CD4-positive, alpha-beta T cell (primary cell): ENCODE data around the gene IL22RA2. TPM values are rescaled to one million over a fixed set of nuclear protein-coding genes. Genes with fewer than 3 reads are reported as not detected.

Source experiments
- ATAC-seq: fragments of 200-7000 bp; cut with Tn5 transposase; one replicate; pipeline ENCODE4 v1.10.0; 2022; ENCODE audit warnings: mild to moderate bottlenecking; ENCODE audit not compliant: poor library complexity
- CTCF ChIA-PET: fragments of 350-600 bp; sonication (Branson Sonifier 250); formaldehyde crosslinking; loops from one replicate; lab custom pipeline; 2021; ENCODE audit warnings: antibody characterized with exemption, inconsistent platforms; lab: Charles Lee
- POLR2A ChIA-PET: fragments of 350-600 bp; sonication (Branson Sonifier 250); formaldehyde crosslinking; loops from one replicate; lab custom pipeline; 2021; ENCODE audit warnings: antibody characterized with exemption, inconsistent platforms; lab: Charles Lee
- DNase-seq, 14 experiments: peaks; one replicate each; pipeline ENCODE4 v3.0.0-alpha.2; 2013 to 2020; ENCODE audit warnings: mixed read lengths in 2 of 14
- H3K27ac ChIP-seq, 2 donors: one replicate each; pipeline versions ENCODE4 v1.5.1 to v1.7.0; 2013; ENCODE audit warnings: low read length in 2 of 2, low read depth in 1 of 2, mild to moderate bottlenecking in 1 of 2
- H3K27me3 ChIP-seq, 2 experiments: 1 replicate in 1 of 2; 2 replicates in 1 of 2; pipeline versions ENCODE4 v1.6.1 to v1.7.0; 2013; ENCODE audit warnings: low read length in 2 of 2, control low read depth in 1 of 2, mild to moderate bottlenecking in 1 of 2, moderate library complexity in 1 of 2; ENCODE audit not compliant: insufficient read depth in 2 of 2, control insufficient read depth in 1 of 2
- H3K36me3 ChIP-seq: one replicate; pipeline ENCODE4 v1.6.1; 2013; ENCODE audit warnings: low read length, control low read depth; ENCODE audit not compliant: insufficient read depth
- H3K4me1 ChIP-seq: one replicate; pipeline ENCODE4 v1.6.1; 2013; ENCODE audit warnings: low read length, control low read depth; ENCODE audit not compliant: insufficient read depth
- H3K4me3 ChIP-seq: one replicate; pipeline ENCODE4 v1.5.1; 2013; ENCODE audit warnings: mild to moderate bottlenecking, low read length, moderate library complexity
- H3K9me3 ChIP-seq, 2 experiments: 1 replicate in 1 of 2; 2 replicates in 1 of 2; pipeline versions ENCODE4 v1.6.1 to v1.7.0; 2013; ENCODE audit warnings: low read length in 2 of 2, mild to moderate bottlenecking in 2 of 2, control low read depth in 1 of 2, moderate library complexity in 1 of 2; ENCODE audit not compliant: control insufficient read depth in 1 of 2, insufficient read depth in 1 of 2
- H3K27ac Mint-ChIP-seq: one replicate; pipeline ENCODE4 v1.8.0; 2020; ENCODE audit warnings: mixed read lengths
- H3K27me3 Mint-ChIP-seq: one replicate; pipeline ENCODE4 v1.8.0; 2021; ENCODE audit warnings: mixed read lengths
- H3K36me3 Mint-ChIP-seq: one replicate; pipeline ENCODE4 v1.8.0; 2021; ENCODE audit warnings: low read depth, mixed read lengths
- H3K4me1 Mint-ChIP-seq: one replicate; pipeline ENCODE4 v1.8.0; 2021; ENCODE audit warnings: low read depth, mixed read lengths
- H3K4me3 Mint-ChIP-seq: one replicate; pipeline ENCODE4 v1.8.0; 2020; ENCODE audit warnings: mild to moderate bottlenecking, mixed read lengths
- H3K9me3 Mint-ChIP-seq: one replicate; pipeline ENCODE4 v1.8.0; 2020; ENCODE audit warnings: mixed read lengths
- intact Hi-C, 2 experiments: fragments of 100-400 bp; cut with DNase I in 1 of 2; cut with micrococcal nuclease in 1 of 2; formaldehyde crosslinking; loops; one replicate each; pipeline versions ENCODE4 v1.15.1 to v1.9.0; 2023 to 2025; cut with DNase I, micrococcal nuclease
- total RNA-seq, 174 experiments: library from RNA in 2 of 174; stranded (reverse) in 2 of 174; gene quantifications; one replicate each; pipeline ENCODE4 v1.2.3 and lab custom pipeline; 2021 to 2026
- TF ChIP-seq, protein P1 (sequence below): fragments of 200-600 bp; IDR thresholded peaks from one replicate; pipeline ENCODE4 v1.8.0; 2022; ENCODE audit warnings: antibody characterized with exemption, mild to moderate bottlenecking

IL22RA2 gene
- total RNA-seq, 2 experiments from 2014 or later: not detected

DNA sequence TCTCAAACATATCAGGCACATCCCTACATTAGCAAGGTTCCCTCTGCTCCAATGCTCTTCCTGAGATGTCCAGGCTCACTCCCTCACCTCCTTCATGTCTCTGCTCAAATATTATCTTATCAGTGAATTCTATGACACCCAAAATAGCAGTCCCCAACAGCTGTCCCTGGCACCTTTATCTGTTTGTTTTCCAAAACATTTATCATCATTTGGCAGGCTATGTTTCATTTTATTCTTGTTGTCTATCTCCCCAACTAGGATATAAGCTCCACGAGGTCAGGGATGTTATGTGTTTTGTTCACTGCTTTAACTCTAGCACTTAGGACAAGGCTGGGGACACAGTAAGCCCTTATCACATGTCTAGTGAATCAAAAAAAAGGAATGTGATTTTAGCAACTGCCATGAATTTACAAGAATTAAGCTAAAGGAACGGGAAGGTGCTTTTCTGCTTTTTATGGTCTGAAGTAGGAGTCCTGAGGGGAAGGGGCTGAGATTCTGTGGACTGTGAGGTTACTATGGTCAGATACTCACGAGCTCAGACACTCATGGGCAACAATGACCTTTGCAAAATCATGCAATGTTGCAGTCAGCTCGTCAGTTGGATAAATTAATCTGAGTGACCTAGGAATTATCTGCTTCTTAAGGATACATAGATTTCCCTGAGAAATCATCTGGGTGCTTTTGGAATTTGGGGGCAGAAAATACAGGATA, 1.9 kb upstream of the IL22RA2 start:
- no peaks in the 10 kb centered on the region for H3K27me3 ChIP-seq
- intact Hi-C loops: no loop called here
- no peaks in the 10 kb centered on the region for H3K9me3 Mint-ChIP-seq
- ATAC-seq (no peak), DNase-seq (no peak)
- CTCF ChIA-PET: no interaction called here
- peaks cover 0 to under 1% of the 10 kb centered on the region in 2 experiments for H3K9me3 ChIP-seq
- peaks cover 5% of the 10 kb centered on the region for H3K27me3 Mint-ChIP-seq
- TF ChIP-seq, protein P1, sequence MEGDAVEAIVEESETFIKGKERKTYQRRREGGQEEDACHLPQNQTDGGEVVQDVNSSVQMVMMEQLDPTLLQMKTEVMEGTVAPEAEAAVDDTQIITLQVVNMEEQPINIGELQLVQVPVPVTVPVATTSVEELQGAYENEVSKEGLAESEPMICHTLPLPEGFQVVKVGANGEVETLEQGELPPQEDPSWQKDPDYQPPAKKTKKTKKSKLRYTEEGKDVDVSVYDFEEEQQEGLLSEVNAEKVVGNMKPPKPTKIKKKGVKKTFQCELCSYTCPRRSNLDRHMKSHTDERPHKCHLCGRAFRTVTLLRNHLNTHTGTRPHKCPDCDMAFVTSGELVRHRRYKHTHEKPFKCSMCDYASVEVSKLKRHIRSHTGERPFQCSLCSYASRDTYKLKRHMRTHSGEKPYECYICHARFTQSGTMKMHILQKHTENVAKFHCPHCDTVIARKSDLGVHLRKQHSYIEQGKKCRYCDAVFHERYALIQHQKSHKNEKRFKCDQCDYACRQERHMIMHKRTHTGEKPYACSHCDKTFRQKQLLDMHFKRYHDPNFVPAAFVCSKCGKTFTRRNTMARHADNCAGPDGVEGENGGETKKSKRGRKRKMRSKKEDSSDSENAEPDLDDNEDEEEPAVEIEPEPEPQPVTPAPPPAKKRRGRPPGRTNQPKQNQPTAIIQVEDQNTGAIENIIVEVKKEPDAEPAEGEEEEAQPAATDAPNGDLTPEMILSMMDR: no peak
- POLR2A ChIA-PET: no interaction called here
- H3K27ac Mint-ChIP-seq: no peak overlapping the region
- no peak overlapping the region for H3K4me3 Mint-ChIP-seq
- H3K36me3 Mint-ChIP-seq: no peaks in the 10 kb centered on the region
- H3K36me3 ChIP-seq: no peaks in the 10 kb centered on the region
- H3K4me1 ChIP-seq: no peaks in the 10 kb centered on the region
- H3K4me3 ChIP-seq: no peak overlapping the region
- no peak overlapping the region for H3K27ac ChIP-seq
- H3K4me1 Mint-ChIP-seq: peaks cover 8% of the 10 kb centered on the region

DNA sequence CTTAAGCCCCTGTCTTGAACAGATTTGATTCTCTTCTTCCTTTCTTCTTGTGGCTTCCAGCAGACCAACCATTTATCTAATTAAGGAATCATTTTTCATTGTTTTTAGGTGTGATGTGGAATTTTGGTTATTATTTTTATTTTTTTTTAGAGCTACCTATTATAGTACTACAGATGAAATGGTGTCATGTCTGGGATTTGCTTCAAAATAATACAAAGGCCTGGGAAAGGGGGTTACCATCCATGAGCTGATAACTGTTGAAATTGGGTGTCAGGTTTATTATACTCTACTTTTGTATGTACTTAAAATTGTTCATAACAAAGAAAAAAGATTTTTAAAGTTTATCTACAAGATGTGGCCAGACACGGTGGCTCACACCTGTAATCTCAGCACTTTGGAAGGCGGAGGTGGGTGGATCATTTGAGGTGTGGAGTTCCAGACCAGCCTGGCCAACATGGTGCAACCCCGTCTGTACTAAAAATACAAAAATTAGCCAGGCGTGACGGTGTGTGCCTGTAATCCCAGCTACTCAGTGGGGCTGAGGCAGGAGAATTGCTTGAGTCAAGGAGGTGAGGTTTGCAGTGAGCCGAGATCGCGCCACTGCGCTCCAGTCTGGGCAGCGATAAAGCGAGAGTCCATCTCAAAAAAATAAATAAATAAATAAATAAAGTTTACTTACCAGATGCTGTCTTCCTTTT, 561 bp downstream of the IL22RA2 start:
- Mint-ChIP-seq H3K4me3 (no peak overlapping the region), H3K27me3 (no peaks in the 10 kb centered on the region), H3K36me3 (no peaks in the 10 kb centered on the region), H3K4me1 (peaks cover 8% of the 10 kb centered on the region), H3K9me3 (no peaks in the 10 kb centered on the region), H3K27ac (no peak overlapping the region)
- TF ChIP-seq, protein P1: no peak
- POLR2A ChIA-PET: interaction anchor here (0.5 kb wide), 1 partner anchor 78 kb away, joined by 3 read pairs; no protein-coding TSS in a partner anchor
- DNase-seq (no peak), ATAC-seq (no peak)
- CTCF ChIA-PET: no interaction called here
- H3K27me3 ChIP-seq: no peaks in the 10 kb centered on the region
- intact Hi-C loops: no loop called here
- no peak overlapping the region for H3K4me3 ChIP-seq
- H3K27ac ChIP-seq: no peak overlapping the region
- H3K4me1 ChIP-seq: no peaks in the 10 kb centered on the region
- no peaks in the 10 kb centered on the region for H3K36me3 ChIP-seq
- no peaks in the 10 kb centered on the region for H3K9me3 ChIP-seq

DNA sequence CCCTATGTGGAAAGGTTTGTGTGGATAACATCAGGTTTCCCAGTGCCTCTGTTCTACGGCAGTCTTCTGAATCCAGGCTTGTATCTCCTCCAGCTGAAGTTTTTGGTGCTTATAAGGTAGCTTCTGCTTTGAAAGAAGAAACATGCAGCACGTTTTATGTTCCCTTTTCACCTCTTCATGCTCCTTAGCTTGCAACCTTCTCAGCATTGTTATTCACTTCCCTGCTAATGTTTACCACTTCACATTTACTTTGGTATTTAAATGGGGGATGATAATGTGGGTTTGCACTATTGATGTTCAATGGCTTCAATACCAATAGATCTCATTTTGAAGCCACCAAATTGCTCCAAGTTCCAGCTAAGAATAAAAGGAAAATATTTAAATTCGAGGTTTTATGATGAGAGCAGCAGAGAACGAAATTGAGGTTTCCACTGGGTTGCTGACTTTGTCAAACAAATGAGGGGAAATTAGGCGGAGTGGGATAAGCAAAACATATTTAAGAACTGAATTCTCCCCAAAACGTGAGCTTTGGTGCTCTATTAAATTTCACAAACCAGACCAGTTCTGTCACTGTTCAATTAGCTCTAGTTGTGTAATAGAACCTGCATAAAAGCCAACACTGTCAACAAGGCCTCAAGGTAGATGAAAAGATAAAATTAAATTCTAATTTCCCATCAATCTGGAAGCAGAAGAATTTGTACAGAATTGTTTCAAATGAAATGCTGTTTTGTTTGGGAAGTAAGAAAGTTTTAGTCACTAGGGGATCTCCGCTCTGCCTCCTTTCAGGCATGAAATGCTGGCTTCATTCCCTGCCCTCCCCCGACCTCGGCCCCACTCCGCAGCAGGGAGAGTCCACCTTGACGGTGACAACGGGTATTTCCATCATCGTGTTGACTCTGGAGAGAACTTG, 1.4 kb downstream of the IL22RA2 start:
- peaks cover 8% of the 10 kb centered on the region for H3K4me1 Mint-ChIP-seq
- Histone ChIP-seq H3K4me3 (no peak overlapping the region), H3K27me3 (no peaks in the 10 kb centered on the region), H3K36me3 (no peaks in the 10 kb centered on the region), H3K4me1 (no peaks in the 10 kb centered on the region), H3K9me3 (no peaks in the 10 kb centered on the region), H3K27ac (no peak overlapping the region)
- H3K4me3 Mint-ChIP-seq: no peak overlapping the region
- no peak for ATAC-seq
- ChIA-PET POLR2A (interaction anchor here (0.5 kb wide), 1 partner anchor 79 kb away, joined by 3 read pairs; no protein-coding TSS in a partner anchor), CTCF (no interaction called here)
- intact Hi-C loops: no loop called here
- TF ChIP-seq, protein P1: no peak
- H3K27me3 Mint-ChIP-seq: no peaks in the 10 kb centered on the region
- DNase-seq: no peak
- no peak overlapping the region for H3K27ac Mint-ChIP-seq
- H3K36me3 Mint-ChIP-seq: no peaks in the 10 kb centered on the region
- H3K9me3 Mint-ChIP-seq: peaks cover 2% of the 10 kb centered on the region
